Fibroblast of skin of left biceps (primary cell): ENCODE data around the gene MTG1.
"Not testable (repeated sequence)": the region's sequence is repeated elsewhere in the genome, so short reads cannot be mapped to it uniquely, and the experiment has no call there.

Experiments
- DNase-seq, 2 experiments: peaks; one replicate each; pipeline ENCODE4 v3.0.0-alpha.2; 2013; ENCODE audit warnings: low read depth in 2 of 2

MTG1 gene

GRCh38 chr10:133466683-133467275 is 72.8 kb downstream of the MTG1 start:
- no peak for DNase-seq

GRCh38 chr10:133467286-133467911 is 73.4 kb downstream of the MTG1 start:
- no peak for DNase-seq

- DNase-seq = not testable (repeated sequence)
These were observed 75.2 kb downstream of the MTG1 start for GRCh38 chr10:133469205-133469604.

- no peak for DNase-seq
These were observed 77.5 kb downstream of the MTG1 start for GRCh38 chr10:133471300-133472109.
